Measurements from ENCODE around the gene GFOD2.
"Not testable (repeated sequence)": the region's sequence is repeated elsewhere in the genome, so short reads cannot be mapped to it uniquely, and the experiment has no call there.

Gene GFOD2, protein sequence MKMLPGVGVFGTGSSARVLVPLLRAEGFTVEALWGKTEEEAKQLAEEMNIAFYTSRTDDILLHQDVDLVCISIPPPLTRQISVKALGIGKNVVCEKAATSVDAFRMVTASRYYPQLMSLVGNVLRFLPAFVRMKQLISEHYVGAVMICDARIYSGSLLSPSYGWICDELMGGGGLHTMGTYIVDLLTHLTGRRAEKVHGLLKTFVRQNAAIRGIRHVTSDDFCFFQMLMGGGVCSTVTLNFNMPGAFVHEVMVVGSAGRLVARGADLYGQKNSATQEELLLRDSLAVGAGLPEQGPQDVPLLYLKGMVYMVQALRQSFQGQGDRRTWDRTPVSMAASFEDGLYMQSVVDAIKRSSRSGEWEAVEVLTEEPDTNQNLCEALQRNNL

DNA sequence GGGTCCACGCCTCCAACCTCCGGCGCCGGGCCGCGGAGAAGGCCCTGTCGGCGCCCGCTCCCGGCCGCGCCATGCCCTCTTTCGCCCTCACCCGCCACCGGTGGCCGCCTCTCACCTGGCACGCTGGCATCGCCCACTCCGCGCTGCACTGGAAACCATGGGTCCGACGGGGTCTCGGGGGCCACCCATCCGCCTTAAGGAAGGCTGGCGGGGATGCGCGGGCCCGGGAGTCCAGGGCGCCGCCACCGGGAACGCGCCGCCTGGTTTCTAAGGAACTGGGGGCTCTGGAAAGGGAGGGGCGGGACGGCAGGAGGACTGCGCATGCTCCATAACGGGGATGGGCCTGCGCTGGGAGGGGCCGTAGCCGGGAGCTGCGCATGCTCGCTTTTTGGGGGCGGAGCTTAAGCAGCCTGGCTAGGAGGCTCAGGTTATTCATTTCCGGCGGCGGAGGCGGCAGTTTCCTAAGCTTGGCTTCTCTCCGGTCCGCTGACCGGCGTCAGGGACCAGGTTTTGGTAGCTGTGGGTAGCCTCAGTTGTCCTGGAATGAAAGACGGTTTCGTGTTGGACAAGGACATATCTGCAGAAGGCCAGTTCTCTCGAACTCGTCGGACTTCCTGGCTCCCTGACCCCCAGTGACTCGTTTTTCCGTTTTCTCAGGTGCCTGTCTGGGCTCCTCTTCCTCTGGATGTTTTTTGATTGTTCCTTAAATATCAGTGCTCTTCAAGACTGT is at the start of gene GFOD2:
Gene GFOD2 (minus strand): TSS at position 269 of the 730 bp plus-strand sequence. CDS start 33,601 bp downstream, outside the sequence.
- peak; percentile 93 for DNase-seq (ENCODE audit: low read depth)

DNA sequence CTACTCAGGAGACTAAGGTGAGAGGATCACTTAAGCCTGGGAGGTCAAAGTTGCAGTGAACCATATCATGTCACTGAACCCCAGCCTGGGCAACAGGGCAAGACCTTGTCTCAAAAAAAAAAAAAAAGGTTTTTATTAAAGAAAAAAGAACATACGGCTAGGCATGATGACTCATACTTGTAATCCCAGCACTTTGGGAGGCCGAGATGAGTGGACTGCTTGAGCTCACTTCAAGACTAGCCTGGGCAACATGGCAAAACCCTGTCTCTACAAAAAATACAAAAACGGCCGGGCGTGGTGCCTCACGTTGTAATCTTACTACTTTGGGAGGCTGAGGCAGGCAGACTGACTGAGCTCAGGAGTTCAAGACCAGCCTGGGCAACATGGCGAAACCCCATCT is 48.8 kb upstream of the GFOD2 start:
- no peak for DNase-seq (ENCODE audit: low read depth)

DNA sequence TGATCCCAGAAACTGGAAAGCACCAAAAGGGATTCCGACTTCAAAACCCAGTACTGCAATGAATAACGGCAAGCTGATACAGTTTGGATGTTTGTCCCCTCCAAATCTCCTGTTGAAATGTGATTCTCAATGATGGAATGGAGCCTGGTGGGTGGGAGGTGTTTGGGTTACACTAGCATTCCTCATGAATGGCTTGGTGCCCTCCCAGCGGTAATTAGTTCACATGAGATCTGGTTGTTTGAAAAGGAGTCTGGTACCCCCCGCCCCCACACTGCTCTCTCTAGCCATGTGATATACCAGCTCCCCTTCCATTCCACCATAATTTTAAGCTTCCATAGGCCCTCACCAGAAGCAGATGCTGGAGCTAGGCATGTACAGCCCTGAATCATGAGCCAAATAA is 47.2 kb upstream of the GFOD2 start:
- no peak for DNase-seq (ENCODE audit: low read depth)

DNA sequence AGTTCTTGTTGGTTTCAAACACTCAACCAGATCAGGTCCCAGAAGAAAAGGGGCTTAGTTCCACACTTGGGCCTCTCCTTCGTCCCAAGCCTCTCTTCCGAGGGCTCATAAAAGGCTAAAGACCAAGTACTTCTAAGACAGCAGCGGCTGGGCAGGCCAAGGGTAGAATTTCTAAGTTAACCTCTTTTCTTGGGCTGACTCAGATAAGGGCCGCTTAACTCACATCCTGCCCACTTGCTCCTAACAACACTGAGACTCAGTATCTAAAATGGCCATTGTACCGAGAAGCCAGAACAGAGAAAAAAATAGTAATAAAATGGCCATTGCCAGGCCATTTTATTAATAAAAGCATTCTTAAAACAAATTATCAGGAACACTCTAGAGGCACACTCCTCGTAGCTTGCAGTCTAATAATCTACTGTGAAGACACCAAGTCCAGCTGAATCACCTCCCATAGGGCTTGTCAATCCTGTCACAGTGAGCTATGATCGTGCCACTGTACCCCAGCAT is 45.1 kb upstream of the GFOD2 start:
- no peak for DNase-seq (ENCODE audit: low read depth)

DNA sequence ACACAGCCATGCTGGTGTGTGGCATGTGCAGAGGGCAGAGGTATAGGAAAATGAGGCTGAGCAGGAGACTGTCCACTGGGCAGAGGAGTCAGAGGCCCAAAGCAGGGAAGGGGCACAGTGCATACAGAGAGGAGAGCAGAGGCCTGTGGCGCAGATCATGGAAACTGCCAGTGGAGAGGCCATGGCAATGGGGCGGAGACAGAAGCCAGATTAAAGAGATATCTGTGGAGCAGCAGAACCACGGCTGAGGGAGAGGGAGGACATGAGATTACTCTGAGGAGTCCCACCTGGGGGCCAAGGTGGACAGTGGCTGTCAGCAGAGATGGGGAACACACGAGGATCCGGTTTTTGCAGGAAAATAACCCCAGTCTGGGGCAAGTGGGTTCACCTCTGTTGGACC is 44.0 kb upstream of the GFOD2 start:
- DNase-seq (ENCODE audit: low read depth) = no peak

DNA sequence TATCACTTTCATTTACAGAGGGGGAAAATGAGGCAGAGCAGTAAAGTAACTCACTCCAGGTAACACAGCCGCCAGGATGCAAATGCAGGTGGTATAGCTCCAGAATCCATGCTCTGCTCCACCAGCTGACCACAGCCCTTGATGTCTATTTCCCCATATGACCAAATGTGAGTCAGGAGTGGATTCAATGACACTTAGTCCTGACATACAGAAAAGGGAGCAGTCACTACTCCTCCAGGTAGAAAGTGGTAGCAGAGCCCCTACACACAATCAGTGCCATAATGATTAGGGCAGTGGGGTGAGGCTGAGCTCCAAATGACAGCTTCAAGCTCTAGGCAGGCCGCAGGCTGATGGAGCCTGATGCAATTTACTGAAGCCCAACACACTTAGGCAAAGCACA is 43.3 kb upstream of the GFOD2 start:
- DNase-seq (ENCODE audit: low read depth) = no peak

DNA sequence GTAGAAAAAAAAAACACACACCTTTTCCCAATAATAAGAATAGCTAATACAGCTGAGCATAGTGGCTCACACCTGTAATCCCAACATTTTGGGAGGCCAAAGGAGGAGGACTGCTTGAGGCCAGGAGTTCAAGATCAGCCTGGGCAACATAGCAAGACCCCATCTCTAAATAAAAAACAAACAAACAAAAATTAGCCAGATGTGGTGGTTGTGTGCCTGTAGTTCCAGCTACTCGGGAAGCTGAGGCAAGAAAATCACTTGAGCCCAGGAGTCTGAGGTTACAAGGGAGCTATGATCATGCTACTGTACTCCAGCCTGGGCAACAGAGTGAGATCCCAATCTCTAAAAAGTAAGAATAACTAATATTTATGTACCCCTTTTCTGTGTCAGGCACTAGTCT is 42.8 kb upstream of the GFOD2 start:
- no peak for DNase-seq (ENCODE audit: low read depth)

DNA sequence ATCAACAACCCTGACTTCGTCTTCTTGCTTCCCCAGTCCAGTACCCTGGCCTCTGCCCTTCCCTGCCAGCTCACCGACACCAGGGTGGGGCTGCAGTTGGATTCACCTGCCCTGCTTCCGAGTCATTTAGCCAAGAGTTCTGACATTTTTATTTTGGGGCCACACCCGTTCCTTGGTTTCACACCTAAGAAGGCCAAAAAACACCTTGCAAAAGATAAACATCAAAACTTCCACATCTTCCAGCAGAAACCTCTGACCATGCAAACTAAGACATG is 41.8 kb upstream of the GFOD2 start:
- DNase-seq (ENCODE audit: low read depth) = no peak

DNA sequence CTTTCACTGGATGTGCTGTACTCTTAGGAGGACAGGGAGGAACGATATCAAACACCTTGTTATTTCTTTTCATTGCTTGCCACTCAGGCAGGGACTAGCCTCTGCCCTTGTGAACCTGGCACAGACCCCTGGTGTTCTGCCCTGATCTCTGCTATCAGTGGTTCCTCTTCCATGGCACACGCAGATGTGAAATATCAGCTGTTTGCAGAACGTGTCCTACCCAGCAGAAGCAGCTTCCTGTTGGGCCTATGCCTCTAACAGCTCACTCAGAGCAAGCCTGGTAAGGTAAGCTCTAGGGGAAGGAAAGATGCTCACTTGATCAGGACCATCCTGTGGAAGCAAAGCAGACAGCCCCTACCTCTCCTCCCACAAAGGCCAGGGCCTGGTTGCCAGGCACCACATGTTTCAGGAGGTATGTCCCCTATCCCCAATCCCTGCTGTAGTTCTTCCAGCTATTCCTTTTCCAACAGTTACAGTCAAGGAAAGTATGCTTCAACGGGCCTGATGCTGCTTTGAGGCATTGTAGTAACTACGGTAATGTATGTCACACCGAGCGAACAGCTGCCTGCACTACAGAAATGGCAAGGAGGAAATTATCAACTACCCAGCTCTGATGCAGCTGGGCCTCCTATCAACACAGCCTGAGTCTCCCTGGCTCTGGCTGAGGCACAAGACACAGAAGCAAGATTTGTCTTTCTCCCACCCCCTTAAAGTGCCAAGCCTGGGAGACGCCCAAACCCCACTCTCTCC is 41.3 kb upstream of the GFOD2 start:
- DNase-seq (ENCODE audit: low read depth) = no peak

DNA sequence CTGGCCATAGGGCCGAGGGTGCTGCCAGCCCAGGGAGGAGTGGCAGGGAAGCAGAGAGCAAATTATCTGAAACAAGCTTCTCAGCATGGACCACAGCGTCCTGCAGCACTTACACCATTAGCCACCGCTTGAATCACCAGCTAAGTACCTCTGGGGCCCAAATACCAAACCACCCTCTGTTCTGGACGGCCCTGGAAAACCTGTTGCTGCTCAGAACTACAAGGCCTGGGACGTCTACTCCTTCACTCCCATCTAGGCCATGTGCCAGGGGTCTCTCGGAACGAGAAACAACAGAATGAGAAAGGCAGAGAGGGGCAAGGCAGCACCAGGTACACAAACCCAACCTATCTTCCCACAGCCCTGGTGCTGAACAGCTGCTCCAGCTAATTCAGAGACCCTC is 39.9 kb upstream of the GFOD2 start:
- DNase-seq (ENCODE audit: low read depth) = no peak

DNA sequence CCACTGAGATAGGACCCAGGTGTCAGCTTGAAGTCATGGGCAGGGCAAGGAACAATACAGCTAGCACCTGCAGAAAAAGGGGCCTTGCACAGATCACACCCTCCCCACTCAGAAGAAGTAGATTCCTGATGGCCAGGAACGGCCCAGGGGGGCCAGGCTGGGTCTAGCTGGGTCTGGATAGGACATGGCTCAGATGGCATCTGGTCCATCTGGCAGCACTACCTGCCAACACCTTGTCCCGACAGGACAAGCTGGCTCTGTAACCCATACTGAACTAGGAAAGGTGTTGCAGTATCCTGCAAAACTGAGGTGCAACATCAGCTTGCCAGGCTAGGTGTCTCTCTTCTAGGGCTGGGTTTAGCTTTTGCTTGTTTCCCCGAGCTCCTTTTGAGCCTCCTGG is 38.9 kb upstream of the GFOD2 start:
- DNase-seq (ENCODE audit: low read depth) = no peak

DNA sequence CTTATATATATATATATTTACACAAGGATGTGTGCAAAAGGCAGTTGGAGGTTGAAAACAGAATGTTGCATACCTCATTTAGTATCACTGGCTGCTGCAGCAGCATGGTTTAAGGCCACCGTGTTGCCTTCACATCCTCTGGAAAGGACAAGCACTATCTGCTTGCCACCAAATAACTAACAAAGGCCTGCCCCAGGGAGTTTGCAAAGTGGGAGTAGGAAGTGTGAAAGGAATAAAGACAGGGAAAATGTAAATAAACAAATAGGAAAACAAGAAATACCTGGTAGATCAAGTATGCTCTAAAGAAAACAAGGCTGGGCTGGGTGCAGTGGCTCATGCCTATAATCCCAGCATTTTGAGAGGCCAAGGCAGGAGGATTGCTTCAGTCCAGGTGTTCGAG is 33.5 kb upstream of the GFOD2 start:
- DNase-seq (ENCODE audit: low read depth) = no peak

DNA sequence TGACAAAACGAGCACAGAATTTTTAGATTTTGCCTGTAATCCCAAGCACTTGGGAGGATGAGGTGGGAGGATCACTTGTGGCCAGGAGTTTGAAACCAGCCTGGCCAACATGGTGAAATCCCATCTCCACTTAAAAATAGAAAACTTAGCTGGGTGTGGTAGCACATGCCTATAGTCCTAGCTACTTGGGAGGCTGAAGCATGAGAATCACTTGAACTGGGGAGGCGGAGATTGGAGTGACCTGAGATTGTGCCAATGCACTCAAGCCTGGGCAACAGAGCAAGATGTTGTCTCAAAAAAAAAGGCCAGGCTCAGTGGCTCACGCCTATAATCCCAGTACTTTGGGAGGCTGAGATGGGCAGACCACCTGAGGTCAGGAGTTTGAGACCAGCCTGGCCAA is 32.2 kb upstream of the GFOD2 start:
- DNase-seq (ENCODE audit: low read depth) = not testable (repeated sequence)

DNA sequence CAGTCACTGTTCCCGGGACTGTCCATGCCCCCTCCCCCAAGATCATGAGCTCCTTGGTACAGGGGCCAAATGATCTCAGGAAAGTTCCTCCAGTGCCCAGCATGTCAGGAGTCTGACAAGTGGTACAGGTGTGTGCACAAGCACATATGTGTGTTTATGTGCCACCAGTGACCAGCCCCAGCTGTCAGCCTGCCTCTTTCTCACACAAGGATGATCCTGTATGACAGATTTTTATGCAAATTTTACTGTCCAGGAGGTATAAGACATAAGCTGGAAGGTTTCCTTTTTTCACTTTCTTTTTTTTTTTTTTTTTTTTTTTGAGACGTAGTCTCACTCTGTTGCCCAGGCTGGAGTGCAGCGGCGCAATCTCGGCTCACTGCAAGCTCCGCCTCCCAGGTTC is 31.4 kb upstream of the GFOD2 start:
- no peak for DNase-seq (ENCODE audit: low read depth)

DNA sequence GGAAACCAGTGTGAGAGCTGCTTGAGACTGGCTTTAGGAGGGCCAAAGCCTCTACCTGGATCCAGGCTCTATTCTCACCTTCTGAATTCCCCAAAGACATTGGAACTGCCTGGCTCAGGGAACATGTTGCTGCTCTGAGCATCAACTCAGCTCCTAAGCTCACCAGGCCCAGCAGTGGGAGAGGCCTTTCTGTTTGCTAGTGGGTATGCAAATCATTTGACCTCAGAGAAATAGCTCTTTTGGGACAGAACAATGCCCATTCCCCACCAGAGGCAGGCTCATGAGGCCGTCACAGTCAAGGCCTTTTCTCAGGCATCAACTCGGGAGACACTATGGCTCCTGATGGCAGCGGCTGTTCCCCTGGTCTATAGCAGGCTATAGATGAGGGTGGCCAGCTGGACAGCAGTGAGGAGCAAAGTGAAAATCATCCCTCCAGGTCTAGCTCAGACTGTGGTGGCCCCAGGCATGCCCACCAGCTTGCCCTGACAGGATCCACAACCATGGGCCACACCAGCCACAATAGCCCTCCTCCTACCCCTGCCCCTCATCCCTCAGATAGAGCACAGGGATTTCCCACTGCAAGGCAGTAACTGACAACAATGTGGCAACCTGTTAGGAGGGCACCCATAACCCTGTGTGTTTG is 30.4 kb upstream of the GFOD2 start:
- DNase-seq (ENCODE audit: low read depth) = no peak

DNA sequence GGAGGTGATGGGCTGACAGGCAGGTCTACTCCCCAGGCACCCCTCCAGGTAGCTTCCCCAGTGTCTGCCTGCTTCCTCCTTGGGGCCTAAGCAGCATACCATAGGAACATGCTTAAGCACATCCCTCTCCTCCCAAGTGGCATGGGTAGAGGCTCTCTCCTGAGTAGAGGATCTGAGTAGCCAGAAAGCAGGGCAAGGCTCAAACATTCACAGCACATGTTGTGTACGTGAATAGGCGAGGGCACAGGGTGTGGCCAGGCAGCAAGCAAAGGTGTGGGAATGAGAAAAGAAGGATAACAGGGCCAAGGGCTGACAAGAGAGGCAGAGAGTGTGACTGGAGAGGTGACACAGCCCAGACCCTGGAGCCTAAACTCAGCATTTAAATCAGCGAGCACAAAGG is 29.7 kb upstream of the GFOD2 start:
- no peak for DNase-seq (ENCODE audit: low read depth)

DNA sequence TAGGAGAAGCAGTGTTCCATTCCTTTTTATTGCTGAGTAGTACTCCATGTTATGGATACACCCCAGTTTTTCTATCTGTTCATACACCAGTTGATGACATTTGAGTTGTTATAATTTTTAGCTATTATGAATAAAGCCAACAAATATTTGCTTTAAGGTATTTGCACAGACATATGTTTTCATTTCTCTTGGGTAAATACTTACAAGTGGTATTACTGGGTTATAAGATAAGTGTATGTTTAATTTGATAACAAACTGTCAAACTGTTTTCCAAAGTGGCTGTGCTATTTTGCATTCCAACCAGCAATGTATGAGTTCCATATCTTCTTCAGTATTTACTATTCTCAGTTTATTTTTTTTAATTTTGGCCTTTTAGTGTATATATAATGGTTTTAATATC is 27.7 kb upstream of the GFOD2 start:
- DNase-seq (ENCODE audit: low read depth) = no peak

DNA sequence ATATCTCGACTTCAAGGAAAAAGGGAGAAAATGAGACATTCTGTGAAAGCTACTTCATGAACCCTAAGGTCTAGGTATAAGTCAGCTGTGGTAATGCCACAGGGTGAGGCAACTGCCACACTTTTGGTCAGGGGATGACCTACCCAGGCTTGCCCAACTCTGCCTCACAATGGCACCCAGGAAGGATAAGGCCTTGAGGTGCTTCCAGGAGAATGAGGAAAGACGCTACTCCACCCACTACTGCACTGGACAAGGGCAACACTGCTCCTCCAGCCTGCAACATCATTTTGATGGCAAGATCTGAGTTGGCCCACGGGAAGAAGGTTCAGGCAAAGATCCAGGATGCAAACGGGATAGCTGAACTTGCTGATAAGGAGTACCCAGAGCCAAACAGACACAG is 22.0 kb upstream of the GFOD2 start:
- no peak for DNase-seq (ENCODE audit: low read depth)

DNA sequence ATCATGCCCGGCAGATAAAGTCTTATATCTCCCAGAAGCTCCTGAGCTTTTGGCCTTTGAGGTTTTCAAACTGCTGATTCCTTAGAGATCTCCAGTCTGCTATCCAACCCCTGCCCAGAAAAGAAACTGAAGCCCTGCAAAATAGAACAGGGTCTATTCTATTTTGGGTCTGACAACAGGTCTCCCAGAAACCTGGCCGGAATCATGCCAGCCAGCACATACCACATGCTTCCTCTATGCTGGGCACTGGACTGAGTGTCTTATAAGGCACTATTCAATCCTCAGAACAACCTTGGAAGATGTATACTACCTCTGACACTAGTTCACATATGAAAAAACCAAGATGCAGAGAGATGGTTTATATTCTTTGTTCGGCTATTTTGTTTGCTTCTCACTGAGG is 21.3 kb upstream of the GFOD2 start:
- no peak for DNase-seq (ENCODE audit: low read depth)

DNA sequence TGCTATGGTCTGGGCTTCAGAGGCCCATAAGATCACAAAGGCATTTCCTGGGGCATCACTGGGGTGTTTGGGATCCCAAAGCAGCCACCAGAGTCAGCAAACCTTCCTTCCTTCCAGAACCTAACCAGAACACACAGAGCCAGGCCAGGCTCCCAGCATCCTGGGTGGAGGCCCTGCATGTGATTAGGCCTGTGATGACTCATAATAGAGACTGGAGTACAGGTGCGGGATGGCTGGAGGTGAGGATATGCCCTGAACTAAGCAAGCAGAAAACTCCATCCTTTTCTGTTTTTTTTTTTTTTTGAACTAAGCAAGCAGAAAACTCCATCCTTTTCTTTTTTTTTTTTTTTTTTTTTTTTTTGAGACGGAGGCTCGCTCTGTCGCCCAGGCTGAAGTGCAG is 17.7 kb upstream of the GFOD2 start:
- no peak for DNase-seq (ENCODE audit: low read depth)

DNA sequence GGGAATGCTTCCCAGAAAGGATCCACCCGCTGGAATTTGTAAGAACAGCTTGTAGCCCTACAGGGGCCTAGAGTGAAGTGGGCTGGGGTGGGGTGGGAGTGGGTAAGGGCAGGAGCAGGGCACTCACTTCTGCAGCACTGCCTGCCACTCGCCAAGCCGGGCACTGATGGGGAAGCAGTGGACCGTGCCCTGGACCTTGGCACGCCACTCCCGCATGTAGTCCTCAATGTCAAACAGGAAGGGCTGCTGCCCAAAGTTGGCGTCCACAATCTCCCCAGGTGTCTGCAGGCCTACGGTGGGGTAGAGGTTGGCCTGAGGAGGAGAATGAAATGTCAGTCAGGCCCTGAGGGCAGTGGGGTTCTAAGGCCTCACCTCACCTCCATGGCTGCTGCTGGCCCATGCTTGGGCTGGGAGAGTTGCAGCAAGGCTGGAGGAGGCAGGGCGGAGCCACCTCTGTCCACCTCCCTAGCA is 15.7 kb upstream of the GFOD2 start:
- no peak for DNase-seq (ENCODE audit: low read depth)

DNA sequence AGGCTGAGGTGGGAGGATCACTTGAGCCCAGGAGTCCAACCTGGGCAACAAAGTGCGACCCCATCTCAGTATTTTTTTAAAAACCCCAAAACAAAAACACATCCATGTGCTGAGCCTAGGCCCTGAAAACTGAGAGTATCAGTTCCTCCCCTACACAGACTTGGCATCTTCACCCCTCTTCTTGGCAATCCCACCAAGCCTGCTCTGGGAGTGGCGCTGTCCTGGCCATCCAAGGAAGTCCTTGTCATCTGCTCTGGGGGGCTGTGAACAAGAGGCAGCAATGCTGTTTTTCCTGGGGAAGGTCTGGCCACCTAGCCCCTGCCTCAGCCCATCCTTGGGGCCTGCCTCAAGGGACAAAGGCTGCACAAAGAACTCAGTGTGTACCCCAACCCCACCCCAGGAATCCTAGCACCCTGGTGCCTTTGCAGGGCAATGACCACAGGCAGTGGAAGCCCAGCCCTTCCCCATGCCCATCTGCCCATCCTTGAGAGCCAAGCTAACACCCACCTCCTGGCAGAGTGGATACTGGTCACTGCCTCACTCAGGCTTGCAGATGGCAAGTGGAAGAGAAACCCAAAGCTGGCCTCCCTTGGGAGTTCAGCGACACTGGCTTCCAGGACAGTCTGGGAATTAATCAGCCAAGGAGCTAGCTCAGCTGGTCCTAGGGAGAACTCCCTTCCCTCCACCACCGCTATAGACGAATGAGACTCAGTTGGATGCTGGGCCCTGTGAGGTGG is 14.8 kb upstream of the GFOD2 start:
- DNase-seq (ENCODE audit: low read depth) = no peak

All from T-helper 22 cell (primary cell).